ENCODE measurements around the gene ADAMTS9.

Gene ADAMTS9

GRCh38 chr3:64491843-64492242, 196.0 kb downstream of the ADAMTS9 start:
- Histone ChIP-seq H3K4me1 (ENCODE audit: insufficient read depth, low read length, poor library complexity, severe bottlenecking) (no peaks in the 10 kb centered on the region), H3K9me2 (replicated peaks; ENCODE audit: low read depth, low read length) (no peaks in the 10 kb centered on the region), H2AFZ (ENCODE audit: low read length) (no peak overlapping the region), H3K9ac (ENCODE audit: low read depth, low read length, poor library complexity, severe bottlenecking) (no peak overlapping the region), H3K9me3 (ENCODE audit: insufficient read depth, low read depth, low read length) (no peaks in the 10 kb centered on the region), H3K4me2 (ENCODE audit: low read depth, low read length, poor library complexity, severe bottlenecking) (no peak overlapping the region), H3K36me3 (ENCODE audit: insufficient read depth, low read length) (no peaks in the 10 kb centered on the region), H3F3A (ENCODE audit: low read depth) (no peaks in the 10 kb centered on the region), H3K79me2 (ENCODE audit: insufficient read depth, low read length) (no peaks in the 10 kb centered on the region), H4K20me1 (ENCODE audit: insufficient read depth, low read length, poor library complexity, severe bottlenecking) (no peaks in the 10 kb centered on the region), H3K4me3 (ENCODE audit: low read length, poor library complexity, severe bottlenecking) (no peak overlapping the region), H3K27me3 (ENCODE audit: insufficient read depth, low read length, poor library complexity, severe bottlenecking) (no peaks in the 10 kb centered on the region)
- TF ChIP-seq, protein P1, sequence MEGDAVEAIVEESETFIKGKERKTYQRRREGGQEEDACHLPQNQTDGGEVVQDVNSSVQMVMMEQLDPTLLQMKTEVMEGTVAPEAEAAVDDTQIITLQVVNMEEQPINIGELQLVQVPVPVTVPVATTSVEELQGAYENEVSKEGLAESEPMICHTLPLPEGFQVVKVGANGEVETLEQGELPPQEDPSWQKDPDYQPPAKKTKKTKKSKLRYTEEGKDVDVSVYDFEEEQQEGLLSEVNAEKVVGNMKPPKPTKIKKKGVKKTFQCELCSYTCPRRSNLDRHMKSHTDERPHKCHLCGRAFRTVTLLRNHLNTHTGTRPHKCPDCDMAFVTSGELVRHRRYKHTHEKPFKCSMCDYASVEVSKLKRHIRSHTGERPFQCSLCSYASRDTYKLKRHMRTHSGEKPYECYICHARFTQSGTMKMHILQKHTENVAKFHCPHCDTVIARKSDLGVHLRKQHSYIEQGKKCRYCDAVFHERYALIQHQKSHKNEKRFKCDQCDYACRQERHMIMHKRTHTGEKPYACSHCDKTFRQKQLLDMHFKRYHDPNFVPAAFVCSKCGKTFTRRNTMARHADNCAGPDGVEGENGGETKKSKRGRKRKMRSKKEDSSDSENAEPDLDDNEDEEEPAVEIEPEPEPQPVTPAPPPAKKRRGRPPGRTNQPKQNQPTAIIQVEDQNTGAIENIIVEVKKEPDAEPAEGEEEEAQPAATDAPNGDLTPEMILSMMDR (conservative IDR thresholded peaks at IDR 0.05; ENCODE audit: low read length): no peak
- no peak for TF ChIP-seq EZH2phosphoT487 (IDR thresholded peaks at IDR 0.05; ENCODE audit: borderline replicate concordance)

DNA sequence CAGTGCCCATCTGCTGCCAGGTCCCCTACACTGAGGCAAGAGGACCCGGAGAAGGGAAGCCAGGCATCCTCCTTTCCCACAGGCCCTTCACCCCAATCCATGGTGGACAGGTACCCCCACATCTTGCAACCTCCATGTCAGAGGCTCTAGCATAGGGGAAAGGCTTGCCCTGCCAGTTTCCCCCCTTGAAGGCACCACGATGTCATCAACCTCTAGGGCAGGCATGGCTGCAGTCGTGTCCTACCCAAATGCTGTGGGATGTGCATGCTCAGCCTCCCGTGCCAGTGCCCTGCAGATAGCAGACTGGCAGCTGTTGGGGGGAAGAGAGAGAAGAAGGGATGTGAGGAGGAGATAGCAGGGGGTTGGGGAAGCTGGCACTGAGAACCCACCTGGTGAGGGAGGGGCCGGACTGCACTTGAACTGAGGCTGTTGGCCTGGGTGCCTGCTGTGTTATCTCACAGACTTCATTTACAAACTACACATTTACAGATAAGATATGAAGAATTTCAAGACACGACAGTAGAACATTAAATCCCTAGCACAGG, 197.5 kb downstream of the ADAMTS9 start:
- H3K4me2 ChIP-seq (ENCODE audit: low read depth, low read length, poor library complexity, severe bottlenecking): no peak overlapping the region
- no peak overlapping the region for H2AFZ ChIP-seq (ENCODE audit: low read length)
- no peaks in the 10 kb centered on the region for H3K9me3 ChIP-seq (ENCODE audit: insufficient read depth, low read depth, low read length)
- no peak for TF ChIP-seq EZH2phosphoT487 (IDR thresholded peaks at IDR 0.05; ENCODE audit: borderline replicate concordance)
- TF ChIP-seq, protein P1 (conservative IDR thresholded peaks at IDR 0.05; ENCODE audit: low read length): no peak
- no peaks in the 10 kb centered on the region for H3K9me2 ChIP-seq (replicated peaks; ENCODE audit: low read depth, low read length)
- no peaks in the 10 kb centered on the region for H3K36me3 ChIP-seq (ENCODE audit: insufficient read depth, low read length)
- H3K27me3 ChIP-seq (ENCODE audit: insufficient read depth, low read length, poor library complexity, severe bottlenecking): no peaks in the 10 kb centered on the region
- H3K4me1 ChIP-seq (ENCODE audit: insufficient read depth, low read length, poor library complexity, severe bottlenecking): no peaks in the 10 kb centered on the region
- H3K4me3 ChIP-seq (ENCODE audit: low read length, poor library complexity, severe bottlenecking): no peak overlapping the region
- H3F3A ChIP-seq (ENCODE audit: low read depth): no peaks in the 10 kb centered on the region
- no peaks in the 10 kb centered on the region for H3K79me2 ChIP-seq (ENCODE audit: insufficient read depth, low read length)
- no peaks in the 10 kb centered on the region for H4K20me1 ChIP-seq (ENCODE audit: insufficient read depth, low read length, poor library complexity, severe bottlenecking)
- no peak overlapping the region for H3K9ac ChIP-seq (ENCODE audit: low read depth, low read length, poor library complexity, severe bottlenecking)

DNA sequence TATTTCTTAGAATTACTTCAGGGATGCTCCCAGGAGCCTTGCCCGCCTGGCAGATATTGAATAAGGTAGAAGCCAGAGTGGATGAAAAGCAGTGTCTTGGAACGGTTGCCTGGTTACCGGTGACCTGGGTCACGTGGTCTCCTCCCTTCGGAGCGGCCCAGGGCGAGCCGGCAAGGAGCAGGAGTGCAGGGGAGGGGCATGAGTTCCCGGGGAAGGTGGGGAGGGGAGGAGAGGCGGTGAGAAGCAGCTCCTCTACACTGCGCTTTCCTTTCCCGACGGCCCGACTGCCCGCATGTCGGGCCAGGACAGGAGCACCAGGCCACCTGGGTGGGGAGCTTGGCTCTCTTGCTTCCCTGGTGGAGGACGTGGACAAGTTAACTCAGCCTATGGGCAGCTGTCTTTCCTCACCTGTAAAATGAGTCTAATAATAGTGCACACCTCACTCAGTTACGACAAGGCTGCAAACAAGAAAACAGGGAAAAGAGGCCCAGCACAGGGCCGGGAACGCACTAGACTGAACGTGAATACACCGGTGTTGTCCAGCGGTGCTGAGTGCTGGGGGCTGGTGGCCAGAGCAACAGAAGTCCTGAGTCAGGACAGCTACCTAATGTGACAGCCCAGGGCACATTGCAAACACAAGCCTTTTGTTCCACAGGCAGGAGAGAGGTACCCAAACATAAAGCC, 198.3 kb downstream of the ADAMTS9 start:
- Histone ChIP-seq H3F3A (ENCODE audit: low read depth) (no peaks in the 10 kb centered on the region), H3K4me2 (ENCODE audit: low read depth, low read length, poor library complexity, severe bottlenecking) (no peak overlapping the region), H3K79me2 (ENCODE audit: insufficient read depth, low read length) (no peaks in the 10 kb centered on the region), H3K36me3 (ENCODE audit: insufficient read depth, low read length) (no peaks in the 10 kb centered on the region), H3K4me3 (ENCODE audit: low read length, poor library complexity, severe bottlenecking) (no peak overlapping the region), H3K4me1 (ENCODE audit: insufficient read depth, low read length, poor library complexity, severe bottlenecking) (no peaks in the 10 kb centered on the region), H3K9me2 (replicated peaks; ENCODE audit: low read depth, low read length) (no peaks in the 10 kb centered on the region), H3K9me3 (ENCODE audit: insufficient read depth, low read depth, low read length) (no peaks in the 10 kb centered on the region), H2AFZ (ENCODE audit: low read length) (no peak overlapping the region), H3K9ac (ENCODE audit: low read depth, low read length, poor library complexity, severe bottlenecking) (no peak overlapping the region), H3K27me3 (ENCODE audit: insufficient read depth, low read length, poor library complexity, severe bottlenecking) (no peaks in the 10 kb centered on the region), H4K20me1 (ENCODE audit: insufficient read depth, low read length, poor library complexity, severe bottlenecking) (no peaks in the 10 kb centered on the region)
- TF ChIP-seq, protein P1 (conservative IDR thresholded peaks at IDR 0.05; ENCODE audit: low read length): no peak

All from Loucy (cell line).